ENCODE results near the gene ITGAX.

Gene ITGAX

DNA sequence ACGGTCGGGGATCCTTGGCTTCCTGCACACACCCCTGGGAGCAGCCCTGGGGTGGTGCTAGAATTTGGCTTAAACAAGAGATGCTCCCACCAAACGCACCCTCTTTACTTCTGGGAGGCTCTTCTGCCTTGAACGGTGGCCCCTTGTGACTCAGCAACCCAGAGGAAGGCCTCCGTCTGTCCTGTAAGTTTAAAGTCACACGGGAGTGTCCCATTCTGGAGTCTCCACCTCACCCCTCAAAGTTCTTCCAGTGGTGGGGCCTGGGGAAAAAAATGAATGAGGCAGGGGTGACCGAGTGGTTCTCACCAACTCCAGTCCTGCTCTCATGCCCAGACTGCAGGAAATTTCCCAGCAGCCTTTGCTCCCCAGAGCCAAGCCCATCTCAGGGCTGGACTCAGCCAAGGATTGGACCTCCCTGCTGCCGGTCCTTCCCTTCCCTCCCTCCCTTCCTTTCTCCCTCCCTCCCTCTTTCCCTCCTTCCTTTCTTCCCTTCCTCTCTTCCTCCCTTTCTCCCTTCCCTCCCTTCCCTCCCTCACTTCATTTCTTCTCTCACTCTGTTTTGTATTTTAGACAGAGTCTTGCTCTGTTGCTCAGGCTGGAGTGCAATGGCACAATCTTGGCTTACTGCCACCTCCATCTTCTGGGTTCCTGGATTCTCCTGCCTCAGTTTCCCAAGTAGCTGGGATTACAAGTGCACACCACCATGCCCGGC, 49.5 kb downstream of the ITGAX start:
- TF ChIP-seq, protein P1, sequence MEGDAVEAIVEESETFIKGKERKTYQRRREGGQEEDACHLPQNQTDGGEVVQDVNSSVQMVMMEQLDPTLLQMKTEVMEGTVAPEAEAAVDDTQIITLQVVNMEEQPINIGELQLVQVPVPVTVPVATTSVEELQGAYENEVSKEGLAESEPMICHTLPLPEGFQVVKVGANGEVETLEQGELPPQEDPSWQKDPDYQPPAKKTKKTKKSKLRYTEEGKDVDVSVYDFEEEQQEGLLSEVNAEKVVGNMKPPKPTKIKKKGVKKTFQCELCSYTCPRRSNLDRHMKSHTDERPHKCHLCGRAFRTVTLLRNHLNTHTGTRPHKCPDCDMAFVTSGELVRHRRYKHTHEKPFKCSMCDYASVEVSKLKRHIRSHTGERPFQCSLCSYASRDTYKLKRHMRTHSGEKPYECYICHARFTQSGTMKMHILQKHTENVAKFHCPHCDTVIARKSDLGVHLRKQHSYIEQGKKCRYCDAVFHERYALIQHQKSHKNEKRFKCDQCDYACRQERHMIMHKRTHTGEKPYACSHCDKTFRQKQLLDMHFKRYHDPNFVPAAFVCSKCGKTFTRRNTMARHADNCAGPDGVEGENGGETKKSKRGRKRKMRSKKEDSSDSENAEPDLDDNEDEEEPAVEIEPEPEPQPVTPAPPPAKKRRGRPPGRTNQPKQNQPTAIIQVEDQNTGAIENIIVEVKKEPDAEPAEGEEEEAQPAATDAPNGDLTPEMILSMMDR (IDR thresholded peaks at IDR 0.05; ENCODE audit: low read depth, low read length), result no peak
- H3K4me3 ChIP-seq (ENCODE audit: low read depth, low read length), result no peak overlapping the region
- DNase-seq (ENCODE audit: low read depth, low spot score), result no peak
- in situ Hi-C loops (cut with HindIII; ENCODE audit: low sequenced_read_pairs), result no loop called here

DNA sequence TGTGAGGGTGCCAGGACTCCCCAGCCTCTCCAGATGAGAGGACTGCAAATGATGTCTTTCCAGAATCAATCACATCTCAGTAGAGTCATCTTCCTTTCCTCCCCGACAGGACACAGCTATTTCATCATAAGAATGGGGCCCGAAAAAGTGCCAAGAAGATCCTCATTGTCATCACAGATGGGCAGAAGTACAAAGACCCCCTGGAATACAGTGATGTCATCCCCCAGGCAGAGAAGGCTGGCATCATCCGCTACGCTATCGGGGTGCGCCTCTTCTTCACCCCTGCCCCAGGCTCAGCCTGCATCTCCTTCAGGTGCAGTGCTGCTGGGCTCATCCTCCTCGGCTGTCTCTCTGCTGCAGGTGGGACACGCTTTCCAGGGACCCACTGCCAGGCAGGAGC, 52.4 kb downstream of the ITGAX start:
- in situ Hi-C loops (cut with HindIII; ENCODE audit: low sequenced_read_pairs), result no loop called here
- TF ChIP-seq, protein P1 (IDR thresholded peaks at IDR 0.05; ENCODE audit: low read depth, low read length), result no peak
- H3K4me3 ChIP-seq (ENCODE audit: low read depth, low read length), result no peak overlapping the region
- DNase-seq (ENCODE audit: low read depth, low spot score), result no peak

DNA sequence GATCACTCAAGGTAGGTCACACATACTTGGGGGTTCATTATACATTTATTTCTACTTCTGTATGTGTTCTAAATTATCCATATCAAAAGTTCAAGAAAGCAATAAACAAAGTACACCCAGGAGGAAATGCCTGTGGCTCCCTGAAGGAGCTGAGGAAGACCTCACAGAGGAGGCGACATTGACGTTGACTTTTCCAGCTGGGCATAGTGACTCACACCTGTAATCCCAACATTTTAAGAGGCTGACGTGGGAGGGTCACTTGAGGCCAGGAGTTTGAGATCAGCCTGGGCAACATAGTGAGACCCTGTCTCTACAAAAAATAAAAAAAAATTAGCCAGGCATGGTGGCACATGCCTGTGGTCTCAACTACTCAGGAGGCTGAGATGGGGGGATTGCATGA, 54.5 kb downstream of the ITGAX start:
- TF ChIP-seq, protein P1 (IDR thresholded peaks at IDR 0.05; ENCODE audit: low read depth, low read length), result no peak
- in situ Hi-C loops (cut with HindIII; ENCODE audit: low sequenced_read_pairs), result no loop called here

DNA sequence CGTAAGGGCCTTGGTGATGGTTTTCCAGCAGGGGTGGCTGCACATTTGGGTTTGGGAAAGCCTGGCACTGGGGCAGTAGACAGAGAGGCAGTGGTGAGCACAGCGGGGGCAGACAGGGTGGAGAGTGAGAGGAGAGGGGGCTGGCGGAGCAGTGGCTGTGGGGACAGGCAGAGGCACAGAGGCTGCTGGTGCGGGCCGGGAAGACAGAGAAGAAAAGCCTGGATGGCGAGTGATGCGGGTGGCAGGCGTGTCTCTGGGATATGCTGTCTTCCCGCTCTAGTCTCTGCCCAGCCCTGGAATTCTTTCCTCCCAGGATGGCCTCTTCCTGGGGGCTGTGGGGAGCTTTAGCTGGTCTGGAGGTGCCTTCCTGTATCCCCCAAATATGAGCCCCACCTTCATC, 55.1 kb downstream of the ITGAX start:
- in situ Hi-C loops (cut with HindIII; ENCODE audit: low sequenced_read_pairs), result no loop called here
- TF ChIP-seq, protein P1 (IDR thresholded peaks at IDR 0.05; ENCODE audit: low read depth, low read length), result no peak
- H3K4me3 ChIP-seq (ENCODE audit: low read depth, low read length), result no peak overlapping the region
- DNase-seq (ENCODE audit: low read depth, low spot score), result no peak

More for the DNA sequence above, 54.5 kb downstream of the ITGAX start:
- DNase-seq (ENCODE audit: low read depth, low spot score), result no peak
- no peak overlapping the region for H3K4me3 ChIP-seq (ENCODE audit: low read depth, low read length)

DNA sequence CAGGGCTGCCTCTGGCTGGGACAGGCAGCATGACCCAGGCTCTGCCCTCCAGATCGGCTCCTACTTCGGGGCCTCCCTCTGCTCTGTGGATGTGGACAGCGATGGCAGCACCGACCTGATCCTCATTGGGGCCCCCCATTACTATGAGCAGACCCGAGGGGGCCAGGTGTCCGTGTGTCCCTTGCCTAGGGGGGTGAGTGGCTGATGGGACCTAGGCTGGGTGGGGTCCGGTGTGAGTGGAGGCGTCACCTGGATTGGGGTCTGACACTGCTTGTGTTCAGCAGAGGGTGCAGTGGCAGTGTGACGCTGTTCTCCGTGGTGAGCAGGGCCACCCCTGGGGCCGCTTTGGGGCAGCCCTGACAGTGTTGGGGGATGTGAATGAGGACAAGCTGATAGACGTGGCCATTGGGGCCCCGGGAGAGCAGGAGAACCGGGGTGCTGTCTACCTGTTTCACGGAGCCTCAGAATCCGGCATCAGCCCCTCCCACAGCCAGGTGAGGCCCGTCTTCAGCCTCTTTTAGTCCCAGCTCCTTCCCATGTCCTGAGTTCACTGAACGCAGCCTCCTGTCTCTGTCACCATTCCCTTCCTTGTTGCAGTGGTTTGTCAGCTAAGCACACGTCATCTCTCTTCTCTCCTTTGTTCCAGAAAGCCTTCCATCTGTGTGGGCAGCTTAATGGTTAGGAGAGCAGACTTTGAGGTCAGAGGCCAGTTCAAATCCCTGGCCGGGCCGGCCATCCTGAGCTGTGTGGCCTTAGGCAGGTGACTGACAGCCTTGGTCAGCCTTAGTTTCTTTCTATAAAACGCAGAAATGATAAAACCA, 56.3 kb downstream of the ITGAX start:
- H3K4me3 ChIP-seq (ENCODE audit: low read depth, low read length), result no peak overlapping the region
- in situ Hi-C loops (cut with HindIII; ENCODE audit: low sequenced_read_pairs), result no loop called here
- TF ChIP-seq, protein P1 (IDR thresholded peaks at IDR 0.05; ENCODE audit: low read depth, low read length), result no peak
- no peak for DNase-seq (ENCODE audit: low read depth, low spot score)

DNA sequence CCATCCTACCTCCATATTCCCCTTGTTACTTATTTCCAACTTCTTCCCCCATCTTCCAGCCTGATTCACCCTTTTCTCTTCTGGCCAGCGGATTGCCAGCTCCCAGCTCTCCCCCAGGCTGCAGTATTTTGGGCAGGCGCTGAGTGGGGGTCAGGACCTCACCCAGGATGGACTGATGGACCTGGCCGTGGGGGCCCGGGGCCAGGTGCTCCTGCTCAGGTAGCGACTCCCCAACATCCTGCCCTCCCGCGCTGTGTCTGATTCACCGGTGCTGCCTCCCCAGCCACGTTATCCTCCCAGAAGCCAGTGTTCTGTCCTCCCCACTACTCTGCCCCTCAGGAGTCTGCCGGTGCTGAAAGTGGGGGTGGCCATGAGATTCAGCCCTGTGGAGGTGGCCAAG, 57.8 kb downstream of the ITGAX start:
- in situ Hi-C loops (cut with HindIII; ENCODE audit: low sequenced_read_pairs), result no loop called here
- H3K4me3 ChIP-seq (ENCODE audit: low read depth, low read length), result no peak overlapping the region
- TF ChIP-seq, protein P1 (IDR thresholded peaks at IDR 0.05; ENCODE audit: low read depth, low read length), result no peak
- no peak for DNase-seq (ENCODE audit: low read depth, low spot score)
